Cardiac septum (tissue), 1 donor: ENCODE data around the gene GPR139. TPM values are rescaled to one million over a fixed set of nuclear protein-coding genes. Genes with fewer than 3 reads are reported as not detected.

Source experiments
- DNase-seq: peaks from one replicate; pipeline ENCODE4 v3.0.0-alpha.2; 2020; ENCODE audit warnings: low spot score
- intact Hi-C: fragments of 100-400 bp; cut with DNase I; formaldehyde crosslinking; loops from one replicate; pipeline ENCODE4 v1.14.0; 2022
- total RNA-seq: library from RNA; stranded (reverse); fragmentation: NEBNext Ultra II Directional; extraction: Animal tissue kit (Norgen Biotek cat#: 25700); gene quantifications from one replicate; pipeline ENCODE4 v1.2.1, GENCODE V29; 2021
- donor health status: DM: no; HTN: no; CAD: no.

GPR139 gene
- total RNA-seq, 1 donor from 2014 or later: not detected

GRCh38 chr16:20061132-20061531 lies 12.6 kb downstream of the GPR139 start:
- DNase-seq: no peak
- intact Hi-C loops: no loop called here

- intact Hi-C loops: no loop called here
- DNase-seq: no peak
Measured at GRCh38 chr16:20056436-20056835, 17.3 kb downstream of the GPR139 start.

- no peak for DNase-seq
- intact Hi-C loops: no loop called here
Measured at GRCh38 chr16:20053336-20053735, 20.4 kb downstream of the GPR139 start.

GRCh38 chr16:20051611-20052010 lies 22.1 kb downstream of the GPR139 start:
- DNase-seq: no peak
- intact Hi-C loops: no loop called here

- no peak for DNase-seq
Measured at GRCh38 chr16:20051147-20051546, 22.5 kb downstream of the GPR139 start.

GRCh38 chr16:20049831-20050230 lies 23.9 kb downstream of the GPR139 start:
- no peak for DNase-seq
- intact Hi-C loops: no loop called here

More at GRCh38 chr16:20051147-20051546, 22.5 kb downstream of the GPR139 start:
- intact Hi-C loops: no loop called here

- no peak for DNase-seq
- intact Hi-C loops: no loop called here
Measured at GRCh38 chr16:20045886-20046285, 27.8 kb downstream of the GPR139 start.

- no peak for DNase-seq
- intact Hi-C loops: no loop called here
Measured at GRCh38 chr16:20042848-20043247, 30.8 kb downstream of the GPR139 start.

GRCh38 chr16:20041924-20042596 lies 31.6 kb downstream of the GPR139 start:
- intact Hi-C loops: no loop called here
- DNase-seq: no peak

GRCh38 chr16:20040011-20040410 lies 33.7 kb downstream of the GPR139 start:
- intact Hi-C loops: no loop called here

GRCh38 chr16:20029611-20030010 lies 44.1 kb downstream of the GPR139 start:
- no peak for DNase-seq
- intact Hi-C loops: no loop called here

More at GRCh38 chr16:20040011-20040410, 33.7 kb downstream of the GPR139 start:
- no peak for DNase-seq

GRCh38 chr16:20026361-20027072 lies 47.2 kb downstream of the GPR139 start:
- intact Hi-C loops: no loop called here
- no peak for DNase-seq

GRCh38 chr16:20023190-20023589 lies 50.5 kb downstream of the GPR139 start:
- intact Hi-C loops: no loop called here
- no peak for DNase-seq

- intact Hi-C loops: no loop called here
- DNase-seq: no peak
Measured at GRCh38 chr16:20020976-20021375, 52.7 kb downstream of the GPR139 start.

GRCh38 chr16:20020083-20020482 lies 53.6 kb downstream of the GPR139 start:
- no peak for DNase-seq
- intact Hi-C loops: no loop called here

GRCh38 chr16:20016234-20016633 lies 57.5 kb downstream of the GPR139 start:
- intact Hi-C loops: no loop called here
- no peak for DNase-seq

- DNase-seq: no peak
- intact Hi-C loops: no loop called here
Measured at GRCh38 chr16:20004931-20005330, 68.8 kb downstream of the GPR139 start.

GRCh38 chr16:20002936-20003335 lies 70.8 kb downstream of the GPR139 start:
- intact Hi-C loops: no loop called here
- DNase-seq: no peak

- DNase-seq: no peak
- intact Hi-C loops: no loop called here
Measured at GRCh38 chr16:20001856-20002707, 71.6 kb downstream of the GPR139 start.

- intact Hi-C loops: no loop called here
- no peak for DNase-seq
Measured at GRCh38 chr16:19997734-19998133, 76.0 kb downstream of the GPR139 start.
